IMR-90 (cell line): ENCODE results near the gene ALKBH5.

Source experiments
- BHLHE40 ChIP-seq: fragments of 150-350 bp; IDR thresholded peaks from 2 replicates; pipeline ENCODE4 v1.6.1; 2016; ENCODE audit warnings: mild to moderate bottlenecking, low read depth, low read length
- CEBPB ChIP-seq: IDR thresholded peaks from 2 replicates; pipeline ENCODE4 v1.6.1; 2012; ENCODE audit warnings: low read depth, low read length, improper control_type of control experiment
- CTCF ChIP-seq: conservative IDR thresholded peaks from 2 replicates; pipeline ENCODE4 v1.5.1; 2012; ENCODE audit warnings: mild to moderate bottlenecking, low read depth, low read length, improper control_type of control experiment
- ELK1 ChIP-seq: fragments of 150-350 bp; IDR thresholded peaks from 2 replicates; pipeline ENCODE4 v1.6.1; 2016; ENCODE audit warnings: low read depth, mild to moderate bottlenecking, low read length, moderate library complexity, borderline replicate concordance
- FOS ChIP-seq: fragments of 150-350 bp; IDR thresholded peaks from 2 replicates; pipeline ENCODE4 v1.6.1; 2016; ENCODE audit warnings: low read depth, low read length
- MAFK ChIP-seq: IDR thresholded peaks from 2 replicates; pipeline ENCODE4 v1.6.1; 2012; ENCODE audit warnings: low read depth, low read length, improper control_type of control experiment
- MAZ ChIP-seq: IDR thresholded peaks from 2 replicates; pipeline ENCODE4 v1.6.1; 2012; ENCODE audit warnings: low read depth, mild to moderate bottlenecking, low read length, improper control_type of control experiment, moderate library complexity, borderline replicate concordance
- MXI1 ChIP-seq: IDR thresholded peaks from 2 replicates; pipeline ENCODE4 v1.6.1; 2012; ENCODE audit warnings: low read depth, mild to moderate bottlenecking, low read length, moderate library complexity, borderline replicate concordance
- POLR2A ChIP-seq: IDR thresholded peaks from 2 replicates; pipeline ENCODE4 v1.6.1; 2012; ENCODE audit warnings: mild to moderate bottlenecking, low read depth, low read length
- RAD21 ChIP-seq: IDR thresholded peaks from 2 replicates; pipeline ENCODE4 v1.6.1; 2012; ENCODE audit warnings: low read length, improper control_type of control experiment
- RCOR1 ChIP-seq: IDR thresholded peaks from 2 replicates; pipeline ENCODE4 v1.6.1; 2012; ENCODE audit warnings: mild to moderate bottlenecking, low read length, improper control_type of control experiment; ENCODE audit not compliant: insufficient replicate concordance
- RFX5 ChIP-seq: IDR thresholded peaks from 2 replicates; pipeline ENCODE4 v1.8.0; 2012; ENCODE audit warnings: low read depth, mild to moderate bottlenecking, low read length, moderate library complexity
- SMC3 ChIP-seq: fragments of 150-350 bp; IDR thresholded peaks from 2 replicates; pipeline ENCODE4 v1.6.1; 2016; ENCODE audit warnings: low read depth, mild to moderate bottlenecking, antibody characterized with exemption, low read length, moderate library complexity
- USF2 ChIP-seq: fragments of 150-350 bp; IDR thresholded peaks from 2 replicates; pipeline ENCODE4 v1.6.1; 2017; ENCODE audit warnings: mild to moderate bottlenecking, antibody characterized with exemption, low read length, low read depth

GRCh38 chr17:18182978-18183333 lies 672 bp upstream of the ALKBH5 start:
- no peak for TF ChIP-seq ELK1
- peak; percentile 85 for TF ChIP-seq POLR2A
- no peak for TF ChIP-seq SMC3
- 0 out of 2 replicates have a peak, but pooled peaks have one; percentile 4 for TF ChIP-seq CTCF
- TF ChIP-seq RAD21, result no peak
- TF ChIP-seq MAFK, result no peak
- peak; percentile 26; the same call in 1 of the 2 replicates for TF ChIP-seq MXI1
- no peak for TF ChIP-seq RFX5
- TF ChIP-seq FOS, result no peak
- TF ChIP-seq MAZ, result peak; percentile 87; the same call in 1 of the 2 replicates
- TF ChIP-seq CEBPB, result no peak
- no peak for TF ChIP-seq RCOR1
- no peak for TF ChIP-seq USF2
- no peak for TF ChIP-seq BHLHE40
